CD4-positive, alpha-beta T cell treated with Interleukin-6 at 100 ng/mL for 8 hours (primary cell): ENCODE measurements around the gene FGF1.

Experiments
- DNase-seq: peaks from one replicate; pipeline ENCODE4 v3.0.0-alpha.2; 2020; ENCODE audit warnings: mixed read lengths, low spot score

The FGF1 gene

GRCh38 chr5:142610176-142611001 lies 75.5 kb downstream of the FGF1 start:
- no peak for DNase-seq

GRCh38 chr5:142609142-142609541 lies 76.7 kb downstream of the FGF1 start:
- no peak for DNase-seq

DNA sequence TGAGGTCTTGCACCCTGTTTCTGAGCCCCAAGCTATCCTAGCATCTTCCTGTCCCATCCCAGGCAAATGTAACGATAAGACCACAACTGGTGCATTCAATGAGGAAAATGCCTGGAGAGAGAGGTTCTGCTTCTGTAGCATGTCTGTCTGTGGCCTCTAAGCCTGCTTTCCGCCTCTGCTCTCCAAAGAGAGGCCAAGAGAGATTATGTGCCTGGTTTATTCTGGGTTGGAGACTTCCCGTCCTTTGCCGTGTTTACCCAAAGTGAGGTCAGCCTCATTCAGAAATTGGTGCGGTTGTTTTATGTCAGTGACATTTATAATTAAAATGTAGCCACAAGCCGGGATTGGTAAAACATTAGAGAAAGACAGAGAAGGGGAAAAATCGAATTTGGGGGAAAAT lies 77.8 kb downstream of the FGF1 start:
- DNase-seq = no peak

GRCh38 chr5:142605611-142606010 lies 80.3 kb downstream of the FGF1 start:
- DNase-seq = no peak

- no peak for DNase-seq
Observed at GRCh38 chr5:142602720-142603245, 83.1 kb downstream of the FGF1 start.

DNA sequence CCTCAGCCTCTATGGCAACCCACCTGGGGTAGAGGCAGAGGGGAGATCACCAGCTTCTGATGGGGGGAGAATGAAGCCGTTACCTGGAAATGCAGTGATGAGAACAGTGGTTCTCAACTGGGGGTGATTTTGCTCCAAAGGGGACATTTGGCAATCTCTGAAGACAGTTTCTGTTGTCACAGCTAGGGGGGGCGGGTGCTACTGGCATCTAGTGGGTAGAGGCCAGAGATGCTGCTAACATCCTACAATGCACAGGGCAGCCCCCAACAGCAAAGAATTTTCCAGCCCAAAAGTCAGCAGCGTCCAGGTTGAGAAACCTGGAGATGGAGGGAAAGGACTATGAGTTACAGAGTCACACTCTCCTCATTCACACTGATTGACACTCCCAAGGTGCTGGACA lies 84.5 kb downstream of the FGF1 start:
- DNase-seq = no peak

GRCh38 chr5:142600611-142601358 lies 85.1 kb downstream of the FGF1 start:
- DNase-seq = no peak

GRCh38 chr5:142600092-142600491 lies 85.8 kb downstream of the FGF1 start:
- no peak for DNase-seq

GRCh38 chr5:142598338-142598700 lies 87.6 kb downstream of the FGF1 start:
- no peak for DNase-seq

DNA sequence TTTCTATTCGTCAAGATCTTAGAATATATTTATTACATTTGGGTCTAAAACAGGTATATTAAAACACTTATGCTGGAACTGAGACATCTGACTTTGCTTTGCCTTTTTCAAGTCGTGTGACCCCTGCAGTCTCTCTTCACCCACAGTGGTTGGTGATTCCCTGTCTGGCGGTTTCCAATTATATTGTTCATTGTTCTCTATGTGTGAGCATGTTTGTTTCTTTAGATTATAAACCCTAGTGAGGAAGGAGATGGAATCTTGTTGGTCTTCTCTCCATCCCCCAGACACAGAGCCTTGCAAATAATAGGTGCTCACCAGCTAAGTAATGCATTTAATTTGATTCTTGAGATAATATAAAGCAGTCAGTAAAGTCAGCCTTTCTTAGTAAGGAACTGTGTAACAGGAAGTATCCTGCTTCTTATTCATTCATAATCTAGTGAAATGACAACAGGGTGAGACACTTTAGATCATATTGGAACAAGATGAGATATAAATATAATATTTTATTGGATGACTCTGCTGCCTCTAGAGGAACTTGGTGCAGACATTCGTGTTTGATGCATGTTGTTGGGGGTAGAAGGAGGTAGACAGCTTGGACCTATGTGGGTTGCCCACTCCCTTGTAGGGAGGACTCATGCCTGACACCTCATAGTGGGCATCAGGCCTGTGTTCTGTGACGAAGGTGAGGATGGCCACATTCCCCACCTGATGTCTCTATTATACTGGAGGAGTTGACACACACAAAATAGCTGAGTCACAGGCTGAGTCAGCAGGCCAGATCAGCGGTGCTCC lies 88.1 kb downstream of the FGF1 start:
- DNase-seq = no peak

GRCh38 chr5:142597025-142597424 lies 88.9 kb downstream of the FGF1 start:
- no peak for DNase-seq

DNA sequence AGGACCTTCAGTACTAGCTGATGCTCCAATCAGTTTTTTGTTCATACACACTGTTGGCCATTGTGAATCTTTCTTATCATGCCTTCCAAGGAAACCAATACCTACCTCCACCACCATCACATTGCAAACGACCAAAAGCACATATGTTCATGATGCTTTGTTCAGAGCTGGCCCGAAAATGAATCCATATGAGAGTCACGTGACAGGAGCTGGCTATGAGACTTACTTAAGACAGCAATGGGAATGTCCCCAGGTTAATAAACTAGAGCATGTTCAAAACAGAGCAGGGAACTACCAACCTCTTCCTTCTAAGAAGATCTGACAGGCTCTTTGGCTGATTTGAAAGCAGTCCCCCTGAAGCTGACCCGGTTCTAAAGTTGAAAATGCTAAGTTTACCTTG lies 93.5 kb downstream of the FGF1 start:
- DNase-seq = no peak

GRCh38 chr5:142590451-142591231 lies 95.2 kb downstream of the FGF1 start:
- DNase-seq = no peak

- no peak for DNase-seq
Observed at GRCh38 chr5:142589720-142590119, 96.2 kb downstream of the FGF1 start.

- DNase-seq = no peak
Observed at GRCh38 chr5:142587354-142587965, 98.4 kb downstream of the FGF1 start.

- DNase-seq = no peak
Observed at GRCh38 chr5:142586552-142586951, 99.3 kb downstream of the FGF1 start.

- no peak for DNase-seq
Observed at GRCh38 chr5:142585451-142585850, 100.4 kb downstream of the FGF1 start.

DNA sequence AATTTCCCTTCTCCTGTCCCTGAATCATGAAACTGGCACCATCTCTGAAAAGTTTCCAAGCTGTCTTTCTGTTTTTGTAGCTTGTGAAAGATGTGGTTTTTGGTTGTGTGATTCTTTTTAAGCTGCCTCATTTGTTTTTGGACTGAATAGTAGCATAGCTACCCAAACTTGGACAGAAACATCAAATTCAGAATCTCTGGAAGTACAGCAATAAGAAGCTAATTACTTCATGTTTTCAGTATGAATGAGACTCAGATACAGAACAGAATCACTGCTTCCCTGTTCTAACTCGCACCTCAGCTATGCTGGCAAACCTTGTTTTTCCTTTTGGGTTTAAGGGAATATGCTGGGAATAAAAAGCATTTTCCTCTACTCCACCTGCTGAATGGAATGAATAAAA lies 101.0 kb downstream of the FGF1 start:
- no peak for DNase-seq

DNA sequence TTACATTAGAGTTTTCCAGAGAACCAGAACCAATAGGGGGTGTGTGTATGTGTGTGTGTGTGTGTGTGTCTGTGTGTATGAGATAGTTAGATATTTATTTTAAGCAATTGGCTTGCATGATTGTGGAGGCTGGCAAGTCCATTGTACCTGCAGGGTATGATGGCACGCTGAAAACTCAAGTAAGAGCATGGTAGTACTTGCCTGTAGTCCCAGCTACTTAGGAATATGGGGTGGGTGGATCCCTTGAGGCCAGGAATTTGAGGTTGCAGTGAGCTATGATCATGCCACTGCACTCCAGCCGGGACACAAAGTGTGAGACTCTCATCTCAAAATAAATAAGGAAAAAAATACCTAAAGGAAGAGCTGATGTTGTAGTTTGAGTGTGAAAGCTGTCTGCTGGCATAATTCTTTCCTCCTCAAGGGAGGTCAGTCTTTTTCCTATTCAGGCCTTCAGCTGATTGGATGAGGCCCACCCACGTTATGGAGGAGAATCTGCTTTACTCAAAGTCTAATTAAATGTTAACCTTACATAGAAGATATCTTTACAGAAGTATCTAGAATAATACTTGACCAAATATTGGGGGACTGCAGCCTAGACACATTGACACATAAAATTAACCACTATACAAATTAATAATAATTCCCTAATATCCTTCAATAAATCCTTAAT lies 107.6 kb downstream of the FGF1 start:
- DNase-seq = no peak

GRCh38 chr5:142576804-142577203 lies 109.1 kb downstream of the FGF1 start:
- DNase-seq = no peak

GRCh38 chr5:142576303-142576702 lies 109.6 kb downstream of the FGF1 start:
- no peak for DNase-seq
